ENCODE measurements around the gene RIPOR3. TPM values are rescaled to one million over a fixed set of nuclear protein-coding genes. Genes with fewer than 3 reads are reported as not detected.

RIPOR3 gene
- total and polyA plus RNA-seq, 4 donors, result 5.6 to 90.3 (median 16.3) TPM

DNA sequence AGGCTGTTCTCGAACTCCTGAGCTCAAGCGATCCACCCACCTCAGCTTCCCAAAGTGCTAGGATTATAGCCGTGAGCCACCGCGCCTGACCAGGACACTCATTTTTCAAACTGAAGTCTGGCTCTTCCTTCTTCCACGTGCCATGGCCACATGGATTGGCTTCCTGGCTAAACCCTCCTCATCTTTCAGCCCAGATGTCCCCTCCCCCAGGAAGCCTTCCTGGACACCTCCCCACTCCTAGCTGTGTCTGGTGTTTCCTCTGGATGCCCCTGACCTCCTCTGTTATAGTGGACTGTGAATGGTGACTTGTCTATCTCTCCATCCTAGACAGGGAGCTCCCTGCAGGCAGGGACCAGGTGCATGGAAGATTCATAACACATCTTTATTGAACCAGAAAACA is 57.2 kb downstream of the RIPOR3 start:
- no peak for DNase-seq (ENCODE audit: low spot score)
- TF ChIP-seq JUND (IDR thresholded peaks at IDR 0.05) (no peak), FOXA2 (IDR thresholded peaks at IDR 0.05) (no peak), EGR1 (IDR thresholded peaks at IDR 0.05; ENCODE audit: low read depth in 2 of 2) (no peak), YY1 (IDR thresholded peaks at IDR 0.05) (no peak), GABPA (IDR thresholded peaks at IDR 0.05 in 1 of 2, conservative IDR thresholded peaks at IDR 0.05 in 1 of 2) (no peak), TAF1 (conservative IDR thresholded peaks at IDR 0.05) (no peak), FOXA1 (IDR thresholded peaks at IDR 0.05) (no peak), RAD21 (IDR thresholded peaks at IDR 0.05) (no peak), RXRA (IDR thresholded peaks at IDR 0.05) (no peak), NR2F2 (IDR thresholded peaks at IDR 0.05) (no peak), HNF4A (conservative IDR thresholded peaks at IDR 0.05) (no peak), SP1 (IDR thresholded peaks at IDR 0.05) (no peak), HNF4G (IDR thresholded peaks at IDR 0.05) (no peak)
- TF ChIP-seq, protein P1, sequence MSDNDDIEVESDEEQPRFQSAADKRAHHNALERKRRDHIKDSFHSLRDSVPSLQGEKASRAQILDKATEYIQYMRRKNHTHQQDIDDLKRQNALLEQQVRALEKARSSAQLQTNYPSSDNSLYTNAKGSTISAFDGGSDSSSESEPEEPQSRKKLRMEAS (IDR thresholded peaks at IDR 0.05), result no peak
- TF ChIP-seq, protein P2, sequence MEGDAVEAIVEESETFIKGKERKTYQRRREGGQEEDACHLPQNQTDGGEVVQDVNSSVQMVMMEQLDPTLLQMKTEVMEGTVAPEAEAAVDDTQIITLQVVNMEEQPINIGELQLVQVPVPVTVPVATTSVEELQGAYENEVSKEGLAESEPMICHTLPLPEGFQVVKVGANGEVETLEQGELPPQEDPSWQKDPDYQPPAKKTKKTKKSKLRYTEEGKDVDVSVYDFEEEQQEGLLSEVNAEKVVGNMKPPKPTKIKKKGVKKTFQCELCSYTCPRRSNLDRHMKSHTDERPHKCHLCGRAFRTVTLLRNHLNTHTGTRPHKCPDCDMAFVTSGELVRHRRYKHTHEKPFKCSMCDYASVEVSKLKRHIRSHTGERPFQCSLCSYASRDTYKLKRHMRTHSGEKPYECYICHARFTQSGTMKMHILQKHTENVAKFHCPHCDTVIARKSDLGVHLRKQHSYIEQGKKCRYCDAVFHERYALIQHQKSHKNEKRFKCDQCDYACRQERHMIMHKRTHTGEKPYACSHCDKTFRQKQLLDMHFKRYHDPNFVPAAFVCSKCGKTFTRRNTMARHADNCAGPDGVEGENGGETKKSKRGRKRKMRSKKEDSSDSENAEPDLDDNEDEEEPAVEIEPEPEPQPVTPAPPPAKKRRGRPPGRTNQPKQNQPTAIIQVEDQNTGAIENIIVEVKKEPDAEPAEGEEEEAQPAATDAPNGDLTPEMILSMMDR (IDR thresholded peaks at IDR 0.05; ENCODE audit: low read depth, low read length, missing input control), result no peak
- TF ChIP-seq, protein P3, sequence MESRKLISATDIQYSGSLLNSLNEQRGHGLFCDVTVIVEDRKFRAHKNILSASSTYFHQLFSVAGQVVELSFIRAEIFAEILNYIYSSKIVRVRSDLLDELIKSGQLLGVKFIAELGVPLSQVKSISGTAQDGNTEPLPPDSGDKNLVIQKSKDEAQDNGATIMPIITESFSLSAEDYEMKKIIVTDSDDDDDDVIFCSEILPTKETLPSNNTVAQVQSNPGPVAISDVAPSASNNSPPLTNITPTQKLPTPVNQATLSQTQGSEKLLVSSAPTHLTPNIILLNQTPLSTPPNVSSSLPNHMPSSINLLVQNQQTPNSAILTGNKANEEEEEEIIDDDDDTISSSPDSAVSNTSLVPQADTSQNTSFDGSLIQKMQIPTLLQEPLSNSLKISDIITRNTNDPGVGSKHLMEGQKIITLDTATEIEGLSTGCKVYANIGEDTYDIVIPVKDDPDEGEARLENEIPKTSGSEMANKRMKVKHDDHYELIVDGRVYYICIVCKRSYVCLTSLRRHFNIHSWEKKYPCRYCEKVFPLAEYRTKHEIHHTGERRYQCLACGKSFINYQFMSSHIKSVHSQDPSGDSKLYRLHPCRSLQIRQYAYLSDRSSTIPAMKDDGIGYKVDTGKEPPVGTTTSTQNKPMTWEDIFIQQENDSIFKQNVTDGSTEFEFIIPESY (IDR thresholded peaks at IDR 0.05), result no peak
- TF ChIP-seq, protein P4, sequence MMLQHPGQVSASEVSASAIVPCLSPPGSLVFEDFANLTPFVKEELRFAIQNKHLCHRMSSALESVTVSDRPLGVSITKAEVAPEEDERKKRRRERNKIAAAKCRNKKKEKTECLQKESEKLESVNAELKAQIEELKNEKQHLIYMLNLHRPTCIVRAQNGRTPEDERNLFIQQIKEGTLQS (IDR thresholded peaks at IDR 0.05), result no peak
- TF ChIP-seq, protein P5, sequence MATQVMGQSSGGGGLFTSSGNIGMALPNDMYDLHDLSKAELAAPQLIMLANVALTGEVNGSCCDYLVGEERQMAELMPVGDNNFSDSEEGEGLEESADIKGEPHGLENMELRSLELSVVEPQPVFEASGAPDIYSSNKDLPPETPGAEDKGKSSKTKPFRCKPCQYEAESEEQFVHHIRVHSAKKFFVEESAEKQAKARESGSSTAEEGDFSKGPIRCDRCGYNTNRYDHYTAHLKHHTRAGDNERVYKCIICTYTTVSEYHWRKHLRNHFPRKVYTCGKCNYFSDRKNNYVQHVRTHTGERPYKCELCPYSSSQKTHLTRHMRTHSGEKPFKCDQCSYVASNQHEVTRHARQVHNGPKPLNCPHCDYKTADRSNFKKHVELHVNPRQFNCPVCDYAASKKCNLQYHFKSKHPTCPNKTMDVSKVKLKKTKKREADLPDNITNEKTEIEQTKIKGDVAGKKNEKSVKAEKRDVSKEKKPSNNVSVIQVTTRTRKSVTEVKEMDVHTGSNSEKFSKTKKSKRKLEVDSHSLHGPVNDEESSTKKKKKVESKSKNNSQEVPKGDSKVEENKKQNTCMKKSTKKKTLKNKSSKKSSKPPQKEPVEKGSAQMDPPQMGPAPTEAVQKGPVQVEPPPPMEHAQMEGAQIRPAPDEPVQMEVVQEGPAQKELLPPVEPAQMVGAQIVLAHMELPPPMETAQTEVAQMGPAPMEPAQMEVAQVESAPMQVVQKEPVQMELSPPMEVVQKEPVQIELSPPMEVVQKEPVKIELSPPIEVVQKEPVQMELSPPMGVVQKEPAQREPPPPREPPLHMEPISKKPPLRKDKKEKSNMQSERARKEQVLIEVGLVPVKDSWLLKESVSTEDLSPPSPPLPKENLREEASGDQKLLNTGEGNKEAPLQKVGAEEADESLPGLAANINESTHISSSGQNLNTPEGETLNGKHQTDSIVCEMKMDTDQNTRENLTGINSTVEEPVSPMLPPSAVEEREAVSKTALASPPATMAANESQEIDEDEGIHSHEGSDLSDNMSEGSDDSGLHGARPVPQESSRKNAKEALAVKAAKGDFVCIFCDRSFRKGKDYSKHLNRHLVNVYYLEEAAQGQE (IDR thresholded peaks at IDR 0.05), result no peak

More for the DNA sequence above, 57.2 kb downstream of the RIPOR3 start:
- Histone ChIP-seq H3K36me3 (ENCODE audit: control insufficient read depth in 4 of 4, insufficient read depth in 3 of 4, low read depth in 1 of 4, low read length in 3 of 4) (no peaks in the 10 kb centered on the region), H3K27ac (ENCODE audit: low read depth in 1 of 2, low read length in 2 of 2) (no peak overlapping the region), H3K9me3 (ENCODE audit: control insufficient read depth in 4 of 4, low read length in 3 of 4) (no peaks in the 10 kb centered on the region), H3K4me3 (ENCODE audit: low read depth in 1 of 3, low read length in 3 of 3) (no peak overlapping the region), H3K9ac (ENCODE audit: low read depth in 1 of 2, low read length in 2 of 2) (no peak overlapping the region), H3K4me1 (ENCODE audit: control insufficient read depth in 4 of 4, insufficient read depth in 4 of 4, low read length in 3 of 4) (peaks cover 0 to 14% (median 6%) of the 10 kb centered on the region in 4 donors), H3K27me3 (ENCODE audit: control insufficient read depth in 4 of 4, insufficient read depth in 4 of 4, low read length in 3 of 4) (no peaks in the 10 kb centered on the region)
- 77% methylated on average over 6 of the region's 6 CpGs for WGBS

Data from liver (tissue), 9 donors.